Astrocyte (in vitro differentiated cells and primary cell): ENCODE results near the gene MYOCD. TPM values are rescaled to one million over a fixed set of nuclear protein-coding genes. Genes with fewer than 3 reads are reported as not detected.
A peak's percentile ranks its signal among the peaks of the same experiment; 100 is the strongest.

ENCODE experiments used
- DNase-seq: peaks from one replicate; pipeline ENCODE4 v3.0.0-alpha.2; 2010; ENCODE audit warnings: low read depth
- FAIRE-seq: peaks from 2 replicates; lab custom pipeline; 2011; peaks lifted over from hg19 to GRCh38; lab: Jason Lieb, UNC
- H2AFZ ChIP-seq: 2 replicates; pipeline ENCODE4 v1.6.0; 2012; ENCODE audit warnings: low read depth, low read length, inconsistent platforms
- H3K27ac ChIP-seq: 2 replicates; pipeline ENCODE4 v1.5.1; 2011; ENCODE audit warnings: low read depth, low read length, inconsistent platforms
- H3K27me3 ChIP-seq: 2 replicates; pipeline ENCODE4 v1.6.0; 2011; ENCODE audit warnings: low read length, inconsistent platforms; ENCODE audit not compliant: insufficient read depth
- H3K36me3 ChIP-seq: 2 replicates; pipeline ENCODE4 v1.5.1; 2011; ENCODE audit warnings: low read length, inconsistent platforms; ENCODE audit not compliant: insufficient read depth
- H3K4me1 ChIP-seq: 2 replicates; pipeline ENCODE4 v1.5.1; 2011; ENCODE audit warnings: low read length, inconsistent platforms; ENCODE audit not compliant: insufficient read depth
- H3K4me2 ChIP-seq: 2 replicates; pipeline ENCODE4 v1.6.0; 2012; ENCODE audit warnings: low read length, inconsistent platforms
- H3K4me3 ChIP-seq: 2 replicates; pipeline ENCODE4 v1.5.1; 2011; ENCODE audit warnings: low read depth, mild to moderate bottlenecking, low read length, inconsistent platforms; ENCODE audit not compliant: insufficient read depth
- H3K79me2 ChIP-seq: 2 replicates; pipeline ENCODE4 v1.6.0; 2012; ENCODE audit warnings: mild to moderate bottlenecking, low read length, inconsistent platforms; ENCODE audit not compliant: insufficient read depth
- H3K9ac ChIP-seq: 2 replicates; pipeline ENCODE4 v1.6.0; 2012; ENCODE audit warnings: mild to moderate bottlenecking, low read length, inconsistent platforms
- H3K9me3 ChIP-seq: 2 replicates; pipeline ENCODE4 v1.5.1; 2012; ENCODE audit warnings: low read depth, mild to moderate bottlenecking, low read length, inconsistent platforms; ENCODE audit not compliant: insufficient read depth
- H4K20me1 ChIP-seq: 2 replicates; pipeline ENCODE4 v1.6.0; 2012; ENCODE audit warnings: low read length, inconsistent platforms; ENCODE audit not compliant: insufficient read depth
- H3K27ac Mint-ChIP-seq: one replicate; pipeline ENCODE4 v1.8.0; 2021; ENCODE audit warnings: mild to moderate bottlenecking, mixed read lengths; ENCODE audit not compliant: unreplicated experiment
- H3K27me3 Mint-ChIP-seq: one replicate; pipeline ENCODE4 v1.8.0; 2021; ENCODE audit warnings: low read depth, mixed read lengths; ENCODE audit not compliant: unreplicated experiment
- H3K36me3 Mint-ChIP-seq: one replicate; pipeline ENCODE4 v1.8.0; 2021; ENCODE audit warnings: low read depth, mixed read lengths; ENCODE audit not compliant: unreplicated experiment
- H3K4me1 Mint-ChIP-seq: one replicate; pipeline ENCODE4 v1.8.0; 2021; ENCODE audit warnings: low read depth, mixed read lengths; ENCODE audit not compliant: unreplicated experiment
- H3K4me3 Mint-ChIP-seq: one replicate; pipeline ENCODE4 v1.8.0; 2021; ENCODE audit warnings: mild to moderate bottlenecking, moderate library complexity, mixed read lengths; ENCODE audit not compliant: unreplicated experiment
- H3K9me3 Mint-ChIP-seq: one replicate; pipeline ENCODE4 v1.8.0; 2021; ENCODE audit warnings: mild to moderate bottlenecking, mixed read lengths; ENCODE audit not compliant: unreplicated experiment
- EZH2 ChIP-seq: IDR thresholded peaks from 2 replicates; pipeline ENCODE4 v1.6.1; 2012; ENCODE audit warnings: mild to moderate bottlenecking, low read length, inconsistent platforms; ENCODE audit not compliant: insufficient read depth
- total RNA-seq: library from RNA; stranded (reverse); gene quantifications from 2 replicates; pipeline ENCODE4 v1.2.1, GENCODE V29; 2021
- TF ChIP-seq, protein P1 (sequence below): IDR thresholded peaks from 2 replicates; pipeline ENCODE4 v1.5.1; 2011; ENCODE audit warnings: low read depth, mild to moderate bottlenecking, inconsistent platforms, low read length, moderate library complexity; ENCODE audit not compliant: insufficient read depth

Gene MYOCD
- total RNA-seq, 1 donor from 2014 or later, result 2.8 TPM

DNA sequence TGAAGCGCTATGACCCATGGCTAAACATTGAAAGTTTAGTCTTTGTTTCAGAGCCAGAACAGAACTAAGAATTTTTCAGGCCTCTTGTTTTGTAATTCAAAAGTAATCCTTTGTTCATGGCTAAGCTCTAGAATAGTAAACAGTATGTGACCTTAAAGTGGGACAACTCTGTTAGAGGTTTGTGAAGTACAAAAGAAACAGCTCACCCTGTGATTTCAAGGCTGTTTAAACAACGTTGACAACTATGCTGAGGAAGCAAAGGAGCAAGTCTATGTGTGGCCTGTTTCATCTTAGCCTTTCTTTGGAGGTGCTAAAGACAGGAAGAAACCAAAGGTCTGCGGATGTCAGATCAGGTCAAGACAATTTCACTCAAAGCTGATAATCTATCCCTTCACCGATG is 40.4 kb downstream of the MYOCD start:
- Histone ChIP-seq H3K9ac (no peak overlapping the region), H3K4me2 (no peak overlapping the region), H3K36me3 (no peaks in the 10 kb centered on the region), H3K27ac (no peak overlapping the region), H3K27me3 (no peaks in the 10 kb centered on the region), H3K4me3 (no peak overlapping the region), H3K79me2 (no peaks in the 10 kb centered on the region), H3K4me1 (no peaks in the 10 kb centered on the region), H2AFZ (no peak overlapping the region), H3K9me3 (no peaks in the 10 kb centered on the region), H4K20me1 (no peaks in the 10 kb centered on the region)
- no peak overlapping the region for H3K27ac Mint-ChIP-seq
- H3K4me1 Mint-ChIP-seq, result no peaks in the 10 kb centered on the region
- H3K9me3 Mint-ChIP-seq, result no peaks in the 10 kb centered on the region
- no peak overlapping the region for H3K4me3 Mint-ChIP-seq
- DNase-seq (no peak), FAIRE-seq (no peak)
- H3K27me3 Mint-ChIP-seq, result no peaks in the 10 kb centered on the region
- no peak for TF ChIP-seq EZH2
- TF ChIP-seq, protein P1, sequence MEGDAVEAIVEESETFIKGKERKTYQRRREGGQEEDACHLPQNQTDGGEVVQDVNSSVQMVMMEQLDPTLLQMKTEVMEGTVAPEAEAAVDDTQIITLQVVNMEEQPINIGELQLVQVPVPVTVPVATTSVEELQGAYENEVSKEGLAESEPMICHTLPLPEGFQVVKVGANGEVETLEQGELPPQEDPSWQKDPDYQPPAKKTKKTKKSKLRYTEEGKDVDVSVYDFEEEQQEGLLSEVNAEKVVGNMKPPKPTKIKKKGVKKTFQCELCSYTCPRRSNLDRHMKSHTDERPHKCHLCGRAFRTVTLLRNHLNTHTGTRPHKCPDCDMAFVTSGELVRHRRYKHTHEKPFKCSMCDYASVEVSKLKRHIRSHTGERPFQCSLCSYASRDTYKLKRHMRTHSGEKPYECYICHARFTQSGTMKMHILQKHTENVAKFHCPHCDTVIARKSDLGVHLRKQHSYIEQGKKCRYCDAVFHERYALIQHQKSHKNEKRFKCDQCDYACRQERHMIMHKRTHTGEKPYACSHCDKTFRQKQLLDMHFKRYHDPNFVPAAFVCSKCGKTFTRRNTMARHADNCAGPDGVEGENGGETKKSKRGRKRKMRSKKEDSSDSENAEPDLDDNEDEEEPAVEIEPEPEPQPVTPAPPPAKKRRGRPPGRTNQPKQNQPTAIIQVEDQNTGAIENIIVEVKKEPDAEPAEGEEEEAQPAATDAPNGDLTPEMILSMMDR, result no peak
- no peaks in the 10 kb centered on the region for H3K36me3 Mint-ChIP-seq

DNA sequence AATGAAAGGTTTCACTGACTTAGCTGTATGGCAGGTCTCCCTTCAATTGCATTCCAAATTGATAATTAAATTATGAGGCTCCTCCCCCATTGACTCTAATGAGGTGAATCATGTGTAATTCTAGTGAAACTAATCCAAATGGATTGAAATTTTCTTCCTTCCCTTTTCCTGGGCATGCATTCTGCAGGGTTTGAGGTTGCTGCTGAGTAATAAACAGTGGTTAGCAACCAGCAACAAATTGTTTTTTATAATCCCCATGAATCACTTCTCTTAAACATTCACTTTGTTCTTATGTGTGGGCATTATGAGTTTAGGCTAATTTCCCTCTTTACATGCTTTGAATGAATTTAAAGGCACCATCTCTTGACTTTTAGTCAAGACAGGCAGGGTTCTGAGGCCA is 43.4 kb downstream of the MYOCD start:
- no peak overlapping the region for H3K27ac Mint-ChIP-seq
- H3K4me3 Mint-ChIP-seq, result no peak overlapping the region
- Histone ChIP-seq H3K27me3 (no peaks in the 10 kb centered on the region), H3K4me2 (no peak overlapping the region), H3K4me1 (no peaks in the 10 kb centered on the region), H2AFZ (no peak overlapping the region), H3K9ac (no peak overlapping the region), H3K9me3 (no peaks in the 10 kb centered on the region), H3K79me2 (no peaks in the 10 kb centered on the region), H4K20me1 (no peaks in the 10 kb centered on the region), H3K27ac (no peak overlapping the region), H3K36me3 (no peaks in the 10 kb centered on the region), H3K4me3 (no peak overlapping the region)
- no peaks in the 10 kb centered on the region for H3K27me3 Mint-ChIP-seq
- TF ChIP-seq EZH2, result no peak
- TF ChIP-seq, protein P1, result no peak
- DNase-seq, result peak; percentile 24
- FAIRE-seq, result no peak
- no peaks in the 10 kb centered on the region for H3K9me3 Mint-ChIP-seq
- H3K36me3 Mint-ChIP-seq, result no peaks in the 10 kb centered on the region
- H3K4me1 Mint-ChIP-seq, result no peaks in the 10 kb centered on the region

DNA sequence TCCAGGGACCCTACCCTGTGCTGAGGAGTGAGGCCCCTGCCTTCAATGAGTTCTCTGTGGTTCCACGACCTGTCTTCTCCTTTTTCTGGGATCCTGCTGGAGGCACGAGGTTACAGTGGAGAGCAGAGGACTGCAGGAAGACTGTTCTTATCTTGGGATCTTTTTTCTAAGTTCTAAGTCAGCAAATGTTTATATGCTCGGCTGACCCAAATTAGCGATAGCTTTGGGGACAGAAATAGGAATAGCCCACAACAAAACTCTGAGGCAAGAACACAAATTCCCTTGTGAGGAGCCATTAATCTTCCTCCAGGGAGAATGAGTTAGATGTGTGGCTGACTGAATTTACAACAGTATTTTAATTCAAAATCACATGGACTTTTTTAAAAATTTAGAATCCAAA is 46.7 kb downstream of the MYOCD start:
- Histone ChIP-seq H3K4me3 (no peak overlapping the region), H3K4me2 (no peak overlapping the region), H3K4me1 (no peaks in the 10 kb centered on the region), H3K79me2 (no peaks in the 10 kb centered on the region), H3K9me3 (no peaks in the 10 kb centered on the region), H3K36me3 (no peaks in the 10 kb centered on the region), H4K20me1 (no peaks in the 10 kb centered on the region), H2AFZ (no peak overlapping the region), H3K27me3 (no peaks in the 10 kb centered on the region), H3K27ac (no peak overlapping the region), H3K9ac (no peak overlapping the region)
- Mint-ChIP-seq H3K27me3 (no peaks in the 10 kb centered on the region), H3K27ac (no peak overlapping the region), H3K4me3 (no peak overlapping the region), H3K4me1 (no peaks in the 10 kb centered on the region), H3K36me3 (no peaks in the 10 kb centered on the region), H3K9me3 (no peaks in the 10 kb centered on the region)
- FAIRE-seq, result no peak
- no peak for DNase-seq
- no peak for TF ChIP-seq EZH2
- TF ChIP-seq, protein P1, result no peak
